NT2/D1 (cell line): Measurements from ENCODE around the gene WASF2.

Source experiments
- DNase-seq: peaks from one replicate; pipeline ENCODE4 v3.0.0-alpha.2; 2011; ENCODE audit warnings: low read depth, low spot score
- H3K27me3 ChIP-seq: 2 replicates; pipeline ENCODE4 v1.6.0; 2011; ENCODE audit warnings: mild to moderate bottlenecking; ENCODE audit not compliant: insufficient read length, insufficient read depth
- H3K36me3 ChIP-seq: 2 replicates; pipeline ENCODE4 v1.6.1; 2011; ENCODE audit warnings: mild to moderate bottlenecking, low read length, mixed read lengths; ENCODE audit not compliant: insufficient read depth, insufficient read length
- H3K4me1 ChIP-seq: 2 replicates; pipeline ENCODE4 v1.5.1; 2011; ENCODE audit not compliant: insufficient read depth, insufficient read length
- H3K4me3 ChIP-seq: 2 replicates; pipeline ENCODE4 v1.5.1; 2011; ENCODE audit warnings: low read depth; ENCODE audit not compliant: insufficient read length
- H3K9ac ChIP-seq: 2 replicates; pipeline ENCODE4 v1.6.0; 2011; ENCODE audit warnings: low read depth; ENCODE audit not compliant: insufficient read length
- H3K9me3 ChIP-seq: 2 replicates; pipeline ENCODE4 v1.5.1; 2011; ENCODE audit warnings: mild to moderate bottlenecking, low read length; ENCODE audit not compliant: insufficient read depth
- SUZ12 ChIP-seq: IDR thresholded peaks from 2 replicates; pipeline ENCODE4 v1.6.1; 2011; ENCODE audit not compliant: insufficient read length, insufficient read depth; ENCODE audit errors: extremely low read depth
- YY1 ChIP-seq: IDR thresholded peaks from 2 replicates; pipeline ENCODE4 v1.6.1; 2011; ENCODE audit not compliant: insufficient read length, insufficient read depth
- ZNF274 ChIP-seq: IDR thresholded peaks from 2 replicates; pipeline ENCODE4 v1.6.1; 2011; ENCODE audit warnings: mild to moderate bottlenecking, low read depth, low read length

Gene WASF2

DNA sequence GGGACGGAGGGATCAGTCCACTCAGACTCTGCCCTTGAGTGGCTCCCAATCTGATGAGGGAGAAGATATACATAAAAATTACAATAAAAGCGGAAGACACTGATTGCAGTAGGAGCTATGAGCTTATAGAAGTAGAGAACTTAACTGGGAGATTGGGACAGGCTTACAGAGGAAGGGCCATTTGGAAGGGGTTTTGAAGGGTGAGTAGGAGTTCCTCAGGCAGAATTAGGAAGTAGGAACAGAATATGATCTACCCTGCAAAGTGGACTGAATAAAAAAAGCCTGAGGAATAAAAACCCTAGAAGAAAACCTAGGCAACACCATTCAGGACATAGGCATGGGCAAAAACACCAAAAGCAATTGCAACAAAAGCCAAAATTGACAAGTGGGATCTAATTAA lies 9.2 kb upstream of the WASF2 start:
- TF ChIP-seq SUZ12 (no peak), ZNF274 (no peak), YY1 (no peak)
- no peak for DNase-seq
- Histone ChIP-seq H3K27me3 (no peaks in the 10 kb centered on the region), H3K4me1 (peaks cover 8% of the 10 kb centered on the region), H3K9me3 (no peaks in the 10 kb centered on the region), H3K36me3 (no peaks in the 10 kb centered on the region), H3K4me3 (no peak overlapping the region), H3K9ac (no peak overlapping the region)

DNA sequence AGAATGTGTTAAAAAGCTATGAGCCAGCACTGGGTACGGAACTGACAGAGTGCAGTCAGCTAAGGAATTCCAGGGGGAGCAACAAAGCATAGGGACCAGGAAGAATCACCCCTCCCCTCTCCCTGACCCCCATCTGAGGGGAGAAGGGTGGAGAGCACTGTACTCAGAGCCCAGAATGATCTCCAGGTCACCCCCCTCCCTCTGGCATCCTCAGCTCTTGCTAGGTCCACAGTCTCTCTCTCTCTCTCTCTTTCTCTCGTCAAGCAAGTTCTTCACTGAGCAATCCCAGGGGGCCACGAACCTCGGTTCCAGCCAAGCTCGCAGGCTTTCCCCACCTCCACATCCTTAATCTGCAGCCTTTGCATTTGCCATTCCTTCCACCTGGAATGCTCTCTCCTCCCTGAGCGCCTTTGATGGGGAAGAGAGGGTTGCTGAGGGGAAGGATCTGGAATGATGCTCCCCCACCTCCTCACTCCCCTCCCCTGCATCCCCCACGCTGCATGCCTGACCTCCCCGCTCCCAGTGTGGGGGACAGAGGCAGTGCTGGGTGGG lies 6.7 kb upstream of the WASF2 start:
- H3K9ac ChIP-seq = peak overlapping the region; percentile 63
- H3K27me3 ChIP-seq = no peaks in the 10 kb centered on the region
- TF ChIP-seq ZNF274 = no peak
- TF ChIP-seq YY1 = no peak
- TF ChIP-seq SUZ12 = no peak
- no peaks in the 10 kb centered on the region for H3K9me3 ChIP-seq
- peak overlapping the region; percentile 21 for H3K4me3 ChIP-seq
- H3K36me3 ChIP-seq = no peaks in the 10 kb centered on the region
- peaks cover 11% of the 10 kb centered on the region for H3K4me1 ChIP-seq
- peak; percentile 95 for DNase-seq

DNA sequence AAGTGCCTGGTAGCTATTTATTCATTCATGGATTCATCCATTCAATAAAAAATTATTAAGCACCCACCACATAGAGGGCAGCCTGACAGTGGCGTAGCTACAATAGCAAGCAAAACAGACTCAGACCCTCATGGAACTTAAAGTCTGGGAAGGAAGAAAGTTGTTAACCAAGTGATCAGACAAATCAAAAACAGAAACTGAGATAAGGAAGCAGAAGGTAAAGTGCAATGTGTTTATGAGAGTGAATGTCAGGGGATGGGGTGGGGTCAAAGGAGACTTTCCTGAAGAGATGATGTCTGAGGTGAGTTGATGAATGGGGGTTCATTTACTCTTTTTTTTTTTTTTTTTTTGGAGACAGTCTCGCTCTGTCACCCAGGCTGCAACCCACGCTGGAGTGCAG lies 2.8 kb upstream of the WASF2 start:
- H3K4me3 ChIP-seq = no peak overlapping the region
- H3K9ac ChIP-seq = no peak overlapping the region
- no peaks in the 10 kb centered on the region for H3K36me3 ChIP-seq
- TF ChIP-seq SUZ12 (no peak), ZNF274 (no peak), YY1 (no peak)
- H3K27me3 ChIP-seq = no peaks in the 10 kb centered on the region
- H3K4me1 ChIP-seq = peaks cover 11% of the 10 kb centered on the region
- no peak for DNase-seq
- no peaks in the 10 kb centered on the region for H3K9me3 ChIP-seq

DNA sequence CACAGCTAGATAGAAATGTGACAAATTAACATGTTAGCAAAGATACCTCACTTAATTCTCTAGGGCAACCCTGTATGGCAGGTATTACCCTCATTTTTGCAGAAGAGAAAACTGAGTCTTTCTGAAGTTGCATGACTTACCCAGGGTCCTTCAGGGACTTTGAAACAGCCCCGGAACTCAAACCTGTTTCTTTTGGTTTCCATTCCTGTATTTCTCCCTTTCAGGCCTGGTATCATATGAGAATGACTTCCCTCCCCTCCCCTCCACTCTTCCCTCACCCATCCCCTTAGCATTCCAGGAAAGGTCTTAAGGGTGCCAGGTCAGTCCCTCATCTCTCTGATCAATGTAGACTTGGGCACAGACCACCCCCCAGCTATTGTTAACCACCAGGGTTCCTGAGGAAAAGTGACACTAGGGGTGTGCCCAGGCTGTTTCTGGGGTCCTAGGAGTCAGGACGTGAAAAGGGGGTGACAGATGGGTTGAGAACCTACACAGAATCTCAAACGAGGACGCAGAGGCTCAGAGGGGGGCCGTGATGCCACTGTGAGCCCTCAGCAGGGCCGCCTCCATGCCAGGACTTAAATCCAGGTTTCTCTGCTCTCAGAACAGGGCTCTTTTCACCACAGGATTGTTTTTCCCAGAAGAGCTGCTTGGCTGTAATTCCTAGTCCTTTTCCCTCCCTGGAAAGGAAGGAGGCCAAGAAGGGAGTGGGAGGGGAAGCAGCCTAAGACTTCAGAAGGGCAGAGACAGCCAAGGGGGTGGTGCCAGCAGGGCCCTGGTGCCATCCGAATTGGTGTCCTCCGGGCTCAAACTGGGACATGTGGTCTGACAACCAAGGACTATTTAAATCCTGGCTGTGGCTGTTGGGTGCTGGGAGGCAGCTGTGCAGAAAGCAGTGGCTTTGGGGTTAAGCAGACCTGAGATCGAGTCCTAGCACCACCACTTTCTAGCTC lies 2.1 kb upstream of the WASF2 start:
- no peaks in the 10 kb centered on the region for H3K27me3 ChIP-seq
- H3K9ac ChIP-seq = peak overlapping the region; percentile 56
- H3K9me3 ChIP-seq = no peaks in the 10 kb centered on the region
- H3K4me3 ChIP-seq = no peak overlapping the region
- TF ChIP-seq SUZ12 (no peak), ZNF274 (no peak), YY1 (no peak)
- peaks cover 8% of the 10 kb centered on the region for H3K4me1 ChIP-seq
- no peaks in the 10 kb centered on the region for H3K36me3 ChIP-seq
- no peak for DNase-seq

DNA sequence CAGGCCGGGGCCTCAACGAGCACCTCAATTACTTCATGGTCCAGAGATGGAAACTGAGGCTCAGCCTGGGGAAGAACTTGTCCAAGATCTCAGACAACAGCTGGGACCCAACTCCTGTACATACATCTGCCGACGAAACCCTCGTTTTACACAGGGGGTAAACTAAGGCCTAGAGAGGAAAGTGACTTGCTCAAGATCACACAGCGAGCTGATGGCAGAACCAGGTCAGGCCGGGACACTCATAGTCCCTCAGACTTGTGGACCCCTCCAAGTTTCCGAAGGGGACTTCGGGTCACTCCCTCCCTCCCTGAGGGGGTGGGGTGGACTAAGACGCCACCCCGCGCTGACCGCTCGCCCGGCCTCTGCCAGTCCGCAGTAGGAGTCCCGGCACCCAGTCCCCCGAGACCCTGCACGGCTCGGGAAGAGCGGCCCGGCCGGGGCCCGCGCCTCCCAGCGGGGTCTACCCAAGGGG lies 430 bp downstream of the WASF2 start:
- H3K9me3 ChIP-seq = no peaks in the 10 kb centered on the region
- DNase-seq = no peak
- peak overlapping the region; percentile 94 for H3K9ac ChIP-seq
- H3K27me3 ChIP-seq = no peaks in the 10 kb centered on the region
- peaks cover 8% of the 10 kb centered on the region for H3K4me1 ChIP-seq
- peak overlapping the region; percentile 95 for H3K4me3 ChIP-seq
- TF ChIP-seq ZNF274 (no peak), YY1 (no peak), SUZ12 (no peak)
- H3K36me3 ChIP-seq = no peaks in the 10 kb centered on the region

DNA sequence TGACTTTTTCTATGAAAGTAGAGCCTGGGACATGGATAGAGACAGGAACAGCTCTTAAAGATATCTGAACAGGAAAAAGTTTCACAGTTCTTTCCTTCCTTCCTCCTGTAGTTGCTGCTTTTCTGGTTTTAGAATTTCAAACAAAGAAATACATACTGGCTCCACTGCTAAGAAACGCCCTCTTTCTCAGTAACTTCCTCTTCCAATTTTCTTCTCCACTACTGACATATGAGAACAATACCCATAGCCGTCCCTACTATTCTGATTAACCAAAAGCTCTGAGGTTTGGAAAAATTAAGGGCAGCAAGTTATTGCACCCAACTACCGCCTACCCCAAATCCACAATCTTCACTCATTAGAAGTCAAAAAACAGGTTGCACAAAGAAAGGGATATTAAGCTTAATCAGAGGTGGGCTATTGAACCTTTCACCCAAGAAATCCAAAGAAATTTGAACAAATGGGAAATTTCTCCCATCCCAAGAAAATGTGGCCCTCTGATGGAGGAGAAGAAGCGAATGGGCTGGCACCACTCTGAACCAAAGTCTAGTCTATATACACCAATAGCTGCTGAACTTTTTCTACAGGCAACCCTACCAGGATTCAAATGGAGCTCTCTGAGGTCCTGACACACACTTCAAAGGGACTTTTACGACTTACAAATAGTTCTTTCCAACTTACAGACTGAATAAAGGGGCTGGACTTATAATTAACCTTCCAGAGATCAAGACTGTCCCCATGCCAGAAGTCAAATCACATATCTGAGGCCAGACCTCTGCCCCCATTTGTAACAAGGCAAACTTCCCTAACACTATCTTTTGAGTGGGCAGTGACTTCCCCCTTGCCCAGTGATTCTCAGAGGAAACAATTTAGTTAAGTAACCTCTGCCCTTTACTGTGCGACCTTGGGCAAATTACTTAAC lies 1.7 kb downstream of the WASF2 start:
- TF ChIP-seq YY1 (no peak), SUZ12 (no peak), ZNF274 (no peak)
- Histone ChIP-seq H3K36me3 (no peaks in the 10 kb centered on the region), H3K9me3 (no peaks in the 10 kb centered on the region), H3K9ac (no peak overlapping the region), H3K4me3 (peak overlapping the region; percentile 95), H3K27me3 (no peaks in the 10 kb centered on the region), H3K4me1 (peaks cover 8% of the 10 kb centered on the region)
- no peak for DNase-seq

DNA sequence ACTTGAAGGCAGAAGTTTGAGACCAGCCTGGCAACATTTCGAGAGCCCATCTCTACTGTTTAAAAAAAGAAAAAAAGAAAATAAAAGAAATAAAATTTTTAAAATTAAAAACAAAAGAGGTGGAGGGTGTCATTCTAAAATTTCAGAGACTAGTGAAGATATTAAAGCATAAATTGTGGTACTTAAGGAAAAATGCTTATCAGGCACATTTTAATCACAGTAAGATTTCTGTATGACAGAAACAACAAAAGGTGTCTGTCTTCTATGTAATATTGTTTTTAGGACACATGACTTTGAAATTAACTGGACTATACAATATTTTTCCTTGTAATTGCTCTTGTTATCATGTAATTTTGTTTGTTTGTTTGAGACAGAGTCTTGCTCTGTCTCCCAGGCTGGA lies 4.6 kb downstream of the WASF2 start:
- no peaks in the 10 kb centered on the region for H3K36me3 ChIP-seq
- H3K4me1 ChIP-seq = no peaks in the 10 kb centered on the region
- no peak overlapping the region for H3K9ac ChIP-seq
- no peak overlapping the region for H3K4me3 ChIP-seq
- H3K9me3 ChIP-seq = no peaks in the 10 kb centered on the region
- no peak for TF ChIP-seq SUZ12
- TF ChIP-seq YY1 = no peak
- TF ChIP-seq ZNF274 = no peak
- no peak for DNase-seq
- no peaks in the 10 kb centered on the region for H3K27me3 ChIP-seq
